Common myeloid progenitor, CD34-positive (primary cell): Measurements from ENCODE around the gene FAM187B.
A peak's percentile ranks its signal among the peaks of the same experiment; 100 is the strongest.

ENCODE experiments used
- CTCF ChIA-PET: fragments of 350-600 bp; sonication (Branson Sonifier 250); formaldehyde crosslinking; loops from one replicate; lab custom pipeline; 2021; ENCODE audit warnings: antibody characterized with exemption; lab: Charles Lee
- POLR2A ChIA-PET: fragments of 350-600 bp; sonication (Branson Sonifier 250); formaldehyde crosslinking; loops from one replicate; lab custom pipeline; 2021; ENCODE audit warnings: antibody characterized with exemption; lab: Charles Lee
- DNase-seq, 3 donors: peaks; one replicate each; pipeline versions ENCODE4 v3.0.0 to v3.0.0-alpha.2; 2013
- H3K27ac ChIP-seq, 2 experiments: 1 replicate in 1 of 2; 2 replicates in 1 of 2; pipeline ENCODE4 v1.7.0; 2013; ENCODE audit warnings: inconsistent platforms in 2 of 2, low read length in 2 of 2, mild to moderate bottlenecking in 2 of 2, low read depth in 1 of 2, moderate library complexity in 1 of 2; ENCODE audit not compliant: severe bottlenecking in 2 of 2, insufficient read depth in 1 of 2, poor library complexity in 1 of 2
- H3K27me3 ChIP-seq, 5 experiments: replicated peaks in 2 of 5; 1 replicate in 3 of 5; 2 replicates in 2 of 5; pipeline versions ENCODE4 v1.6.1 to v1.7.0; 2013; ENCODE audit warnings: low read length in 4 of 5, mild to moderate bottlenecking in 2 of 5, moderate library complexity in 2 of 5, inconsistent platforms in 1 of 5; ENCODE audit not compliant: insufficient read depth in 5 of 5, control insufficient read depth in 4 of 5
- H3K36me3 ChIP-seq, 4 experiments: 1 replicate in 2 of 4; 2 replicates in 2 of 4; pipeline versions ENCODE4 v1.6.1 to v1.7.0; 2013; ENCODE audit warnings: low read length in 3 of 4, control low read depth in 1 of 4, mild to moderate bottlenecking in 1 of 4; ENCODE audit not compliant: control insufficient read depth in 4 of 4, insufficient read depth in 4 of 4
- H3K4me1 ChIP-seq, 4 experiments: 1 replicate in 3 of 4; 2 replicates in 1 of 4; pipeline versions ENCODE4 v1.6.1 to v1.7.1; 2013; ENCODE audit warnings: low read length in 3 of 4, mild to moderate bottlenecking in 3 of 4, control low read depth in 1 of 4, inconsistent platforms in 1 of 4, moderate library complexity in 1 of 4; ENCODE audit not compliant: control insufficient read depth in 4 of 4, insufficient read depth in 4 of 4; ENCODE audit errors: control extremely low read depth in 1 of 4
- H3K4me3 ChIP-seq, 7 experiments: 1 replicate in 4 of 7; 2 replicates in 3 of 7; pipeline versions ENCODE4 v1.5.1 to v1.7.0; 2013; ENCODE audit warnings: mild to moderate bottlenecking in 7 of 7, low read length in 6 of 7, moderate library complexity in 6 of 7, inconsistent platforms in 2 of 7, low read depth in 2 of 7, control low read depth in 1 of 7; ENCODE audit not compliant: insufficient read depth in 4 of 7, control insufficient read depth in 1 of 7; ENCODE audit errors: extremely low read depth in 1 of 7
- H3K9me3 ChIP-seq, 5 experiments: 1 replicate in 4 of 5; 2 replicates in 1 of 5; pipeline versions ENCODE4 v1.6.1 to v1.7.1; 2013; ENCODE audit warnings: low read length in 4 of 5, mild to moderate bottlenecking in 2 of 5, inconsistent platforms in 1 of 5, low read depth in 1 of 5, moderate library complexity in 1 of 5; ENCODE audit not compliant: control insufficient read depth in 4 of 5, insufficient read depth in 2 of 5; ENCODE audit errors: control extremely low read depth in 1 of 5
- WGBS: methylation state at CpG from one replicate; pipeline ENCODE4 v1.1.5; 2013; ENCODE audit not compliant: insufficient coverage; 5-methylcytosine and 5-hydroxymethylcytosine counted together

The FAM187B gene

GRCh38 chr19:35271546-35271945 lies 43.0 kb upstream of the FAM187B start:
- CTCF ChIA-PET = interaction anchor here (0.9 to 1.7 kb wide), 4 partner anchors 18 to 75 kb away, joined by 3 to 5 read pairs (median 4); partner anchors contain the start of gene MAG
- 100% methylated on average over 2 of the region's 7 CpGs for WGBS

DNA sequence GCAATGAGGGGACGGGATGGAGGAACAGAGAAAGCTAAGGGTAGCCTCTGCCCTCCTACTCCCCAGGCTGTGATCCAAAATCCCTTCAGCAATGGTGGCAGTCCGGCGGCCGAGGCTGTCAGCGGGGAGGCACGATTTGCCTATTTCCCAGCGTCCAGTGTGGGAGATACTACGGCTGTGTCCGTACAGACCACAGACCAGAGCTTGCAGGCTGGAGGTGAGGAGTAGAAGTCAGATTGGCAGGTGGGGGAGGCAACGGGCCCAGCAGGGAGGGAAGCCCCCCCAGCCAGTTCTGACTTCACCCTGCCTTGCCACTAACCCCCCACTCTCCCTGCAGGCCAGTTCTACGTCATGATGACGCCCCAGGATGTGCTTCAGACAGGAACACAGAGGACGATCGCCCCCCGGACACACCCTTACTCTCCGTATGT lies 41.9 kb upstream of the FAM187B start:
- no peak overlapping the region for H3K27ac ChIP-seq
- no peaks in the 10 kb centered on the region for H3K9me3 ChIP-seq
- peaks cover 2 to 60% (median 48%) of the 10 kb centered on the region in 4 experiments for H3K4me1 ChIP-seq
- CTCF ChIA-PET = interaction anchor here (0.7 to 2.5 kb wide), 8 partner anchors 10 to 197 kb away, joined by 3 to 9 read pairs (median 3); partner anchors contain the start of genes CD22 and FFAR3
- H3K4me3 ChIP-seq = peak overlapping the region in 3 of 7 experiments; percentile 6 to 88 (median 80)
- no peaks in the 10 kb centered on the region for H3K27me3 ChIP-seq
- H3K36me3 ChIP-seq = peaks cover 7 to 52% (median 31%) of the 10 kb centered on the region in 4 experiments
- no peak for DNase-seq
- POLR2A ChIA-PET = no interaction called here
- whole genome bisulfite sequencing = 96% methylated on average over 13 of the region's 16 CpGs

More at GRCh38 chr19:35271546-35271945, 43.0 kb upstream of the FAM187B start:
- Histone ChIP-seq H3K4me3 (peak overlapping the region in 1 of 7 experiments; percentile 1), H3K9me3 (no peaks in the 10 kb centered on the region), H3K27ac (no peak overlapping the region), H3K4me1 (peaks cover 0 to 49% (median 39%) of the 10 kb centered on the region in 4 experiments), H3K27me3 (no peaks in the 10 kb centered on the region), H3K36me3 (peaks cover 11 to 58% (median 40%) of the 10 kb centered on the region in 4 experiments)
- POLR2A ChIA-PET = interaction anchor here (0.8 kb wide), 1 partner anchor 41 kb away, joined by 3 read pairs; no protein-coding TSS in a partner anchor
- no peak for DNase-seq

- Histone ChIP-seq H3K4me3 (peak overlapping the region; percentile 56 to 88 (median 74)), H3K27me3 (no peaks in the 10 kb centered on the region), H3K36me3 (peaks cover 7 to 45% (median 28%) of the 10 kb centered on the region in 4 experiments), H3K9me3 (no peaks in the 10 kb centered on the region), H3K4me1 (peaks cover 10 to 68% (median 55%) of the 10 kb centered on the region in 4 experiments), H3K27ac (peak overlapping the region; percentile 33 to 49)
- POLR2A ChIA-PET = interaction anchor here (1.1 to 1.6 kb wide), 3 partner anchors 59 to 114 kb away, joined by 3 to 5 read pairs (median 4); partner anchors contain the start of genes CD22 and FFAR1
- DNase-seq = peak; percentile 83 to 90 (median 87)
- under 1% methylated on average over 19 of the region's 66 CpGs for WGBS
- CTCF ChIA-PET = interaction anchor here (0.7 to 2.5 kb wide), 5 partner anchors 11 to 197 kb away, joined by 3 to 9 read pairs (median 3); partner anchors contain the start of gene CD22
Measured at GRCh38 chr19:35269438-35270117, 41.0 kb upstream of the FAM187B start.

- peaks cover 2 to 37% (median 20%) of the 10 kb centered on the region in 4 experiments for H3K36me3 ChIP-seq
- under 1% methylated on average over 64 of the region's 126 CpGs for WGBS
- peaks cover 16 to 74% (median 59%) of the 10 kb centered on the region in 4 experiments for H3K4me1 ChIP-seq
- H3K9me3 ChIP-seq = no peaks in the 10 kb centered on the region
- POLR2A ChIA-PET = interaction anchor here (1.1 to 1.6 kb wide), 3 partner anchors 60 to 114 kb away, joined by 3 to 5 read pairs (median 4); partner anchors contain the start of genes CD22 and FFAR1
- peak within 1 kb of the TSS; percentile 70 to 90 for H3K27ac ChIP-seq
- no peaks in the 10 kb centered on the region for H3K27me3 ChIP-seq
- CTCF ChIA-PET = interaction anchor here (0.6 to 2.5 kb wide), 4 partner anchors 11 to 200 kb away, joined by 3 to 9 read pairs (median 3); no protein-coding TSS in a partner anchor
- DNase-seq = peak; percentile 72 to 90 (median 84)
- peak within 1 kb of the TSS; percentile 70 to 91 (median 85) for H3K4me3 ChIP-seq
Measured at GRCh38 chr19:35268536-35269437, 40.2 kb upstream of the FAM187B start, which contains the start of gene USF2. TSS of gene USF2 (plus strand) at chr19:35268962. CDS start at chr19:35269102, 140 bp downstream.

DNA sequence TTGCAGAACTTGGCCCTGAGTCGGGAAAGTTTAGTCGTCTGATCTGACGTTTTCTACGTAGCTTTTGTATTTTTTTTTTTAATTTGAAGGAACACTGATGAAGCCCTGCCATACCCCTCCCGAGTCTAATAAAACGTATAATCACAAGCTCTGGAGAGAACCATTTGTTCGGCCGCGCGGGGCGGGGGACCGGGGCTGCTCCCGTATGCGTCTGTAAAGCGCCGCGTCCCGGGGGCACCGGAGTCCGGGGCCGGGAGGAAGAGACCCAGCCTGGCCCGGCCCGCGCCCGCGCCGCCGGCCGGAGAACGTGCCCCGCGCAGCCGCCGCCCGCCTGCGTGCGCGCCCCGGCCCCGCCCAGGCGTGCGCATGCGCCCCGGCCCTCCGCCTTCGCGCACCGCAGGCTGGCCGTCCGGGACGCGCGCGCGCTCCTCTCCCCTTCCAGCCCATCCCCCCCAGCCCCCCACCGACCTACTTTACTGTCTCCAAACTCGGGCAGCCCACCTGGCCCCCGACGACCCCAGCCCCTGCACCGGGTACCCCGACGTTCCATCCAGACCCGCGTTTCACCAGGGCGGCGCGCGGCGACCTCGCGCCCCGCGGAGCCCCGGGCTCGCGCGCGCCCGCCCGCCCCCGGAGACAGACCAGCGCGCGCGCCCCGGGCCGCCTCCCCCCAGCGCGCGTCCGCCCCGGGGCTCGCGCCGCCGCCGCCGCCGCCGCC lies 39.4 kb upstream of the FAM187B start:
- peak overlapping the region; percentile 70 to 90 for H3K27ac ChIP-seq
- H3K9me3 ChIP-seq = no peaks in the 10 kb centered on the region
- peaks cover 2 to 29% (median 16%) of the 10 kb centered on the region in 4 experiments for H3K36me3 ChIP-seq
- peak overlapping the region; percentile 59 to 91 (median 85) for H3K4me3 ChIP-seq
- H3K4me1 ChIP-seq = peaks cover 16 to 69% (median 55%) of the 10 kb centered on the region in 4 experiments
- no peaks in the 10 kb centered on the region for H3K27me3 ChIP-seq
- CTCF ChIA-PET = interaction anchor here (1.4 kb wide), 1 partner anchor 10 kb away, joined by 3 read pairs; no protein-coding TSS in a partner anchor
- WGBS = 0% methylated on average over 54 of the region's 100 CpGs
- DNase-seq = peak; percentile 68 to 77 (median 75)
- POLR2A ChIA-PET = interaction anchor here (1.1 to 1.6 kb wide), 2 partner anchors 61 kb away, joined by 5 to 6 read pairs; partner anchors contain the start of gene CD22
